GM12892 (cell line): ENCODE results near the gene FHIP1A.

Source experiments
- POLR2A ChIP-seq: IDR thresholded peaks from 2 replicates; pipeline ENCODE4 v1.6.1; 2011; ENCODE audit warnings: low read depth, low read length, control low read depth
- POLR2AphosphoS5 ChIP-seq: IDR thresholded peaks from 2 replicates; pipeline ENCODE4 v1.6.1; 2011; ENCODE audit warnings: low read depth, low read length, control low read depth
- TAF1 ChIP-seq: IDR thresholded peaks from 2 replicates; pipeline ENCODE4 v1.6.1; 2011; ENCODE audit warnings: low read depth, mild to moderate bottlenecking, control low read depth, low read length, borderline replicate concordance

- TF ChIP-seq POLR2AphosphoS5 (no peak), POLR2A (no peak), TAF1 (no peak)
Observed at GRCh38 chr4:151400343-151400742, 8.6 kb upstream of the FHIP1A start.
